ACHN (cell line): ENCODE results near the gene BOK.
"Not testable (repeated sequence)": the region's sequence is repeated elsewhere in the genome, so short reads cannot be mapped to it uniquely, and the experiment has no call there.

Experiments
- DNase-seq: peaks from one replicate; pipeline ENCODE4 v3.0.0-alpha.2; 2015
- in situ Hi-C: cut with HindIII; loops from 2 replicates; pipeline ENCODE4 v1.10.0; 2017; ENCODE audit warnings: low sequenced_read_pairs, low pct_ligation_motif_present, low pct_unique_long_range_greater_than_20kb

The BOK gene

GRCh38 chr2:241589863-241590262 is 31.3 kb downstream of the BOK start:
- DNase-seq, in situ Hi-C loops: not testable (repeated sequence)

DNA sequence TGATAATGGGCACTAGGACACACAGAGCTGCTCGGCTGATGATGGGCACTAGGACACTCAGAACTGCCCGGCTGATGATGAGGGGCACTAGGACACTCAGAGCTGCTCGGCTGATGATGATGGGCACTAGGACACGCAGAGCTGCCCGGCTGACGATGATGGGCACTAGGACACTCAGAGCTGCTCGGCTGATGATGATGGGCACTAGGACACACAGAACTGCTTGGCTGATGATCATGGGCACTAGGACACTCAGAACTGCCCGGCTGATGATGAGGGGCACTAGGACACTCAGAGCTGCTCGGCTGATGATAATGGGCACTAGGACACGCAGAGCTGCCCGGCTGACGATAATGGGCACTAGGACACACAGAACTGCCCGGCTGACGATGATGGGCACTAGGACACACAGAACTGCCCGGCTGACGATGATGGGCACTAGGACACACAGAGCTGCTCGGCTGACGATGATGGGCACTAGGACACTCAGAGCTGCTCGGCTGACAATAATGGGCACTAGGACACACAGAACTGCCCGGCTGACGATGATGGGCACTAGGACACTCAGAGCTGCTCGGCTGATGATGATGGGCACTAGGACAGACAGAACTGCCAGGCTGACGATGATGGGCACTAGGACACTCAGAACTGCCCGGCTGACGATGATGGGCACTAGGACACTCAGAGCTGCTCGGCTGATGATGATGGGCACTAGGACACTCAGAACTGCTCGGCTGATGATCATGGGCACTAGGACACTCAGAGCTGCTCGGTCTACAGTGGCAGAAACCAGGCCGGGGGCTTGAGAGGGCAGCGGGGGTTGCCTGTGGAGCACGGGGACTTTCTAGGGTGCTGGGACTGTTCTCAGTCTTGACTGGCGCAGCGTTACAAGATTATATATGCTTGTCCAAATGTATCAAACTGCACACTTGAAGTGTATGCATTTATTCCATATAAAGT is 32.2 kb downstream of the BOK start:
- DNase-seq, in situ Hi-C loops: not testable (repeated sequence)

- in situ Hi-C loops = no loop called here
- DNase-seq = no peak
These were observed 33.7 kb downstream of the BOK start for GRCh38 chr2:241592126-241592845.

DNA sequence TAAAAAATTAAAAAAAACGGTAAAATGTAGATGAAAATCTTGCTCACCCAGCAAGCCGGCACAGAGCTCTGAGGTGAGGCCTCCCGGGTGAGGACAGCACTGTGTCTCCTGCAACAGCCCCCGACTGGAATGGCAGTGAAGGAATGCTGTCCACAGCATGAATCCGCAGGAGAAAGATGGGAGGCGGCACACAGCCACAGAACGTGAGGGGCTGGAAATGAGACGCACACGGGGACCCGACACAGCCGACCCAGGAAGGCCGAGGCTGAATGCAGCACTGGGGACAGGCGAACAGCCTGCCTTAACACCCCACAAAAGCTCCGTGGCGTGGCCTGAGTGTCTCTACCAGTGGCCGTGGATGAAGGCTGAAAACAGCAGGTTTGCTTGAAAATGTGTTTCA is 34.7 kb downstream of the BOK start:
- no peak for DNase-seq
- in situ Hi-C loops = no loop called here

DNA sequence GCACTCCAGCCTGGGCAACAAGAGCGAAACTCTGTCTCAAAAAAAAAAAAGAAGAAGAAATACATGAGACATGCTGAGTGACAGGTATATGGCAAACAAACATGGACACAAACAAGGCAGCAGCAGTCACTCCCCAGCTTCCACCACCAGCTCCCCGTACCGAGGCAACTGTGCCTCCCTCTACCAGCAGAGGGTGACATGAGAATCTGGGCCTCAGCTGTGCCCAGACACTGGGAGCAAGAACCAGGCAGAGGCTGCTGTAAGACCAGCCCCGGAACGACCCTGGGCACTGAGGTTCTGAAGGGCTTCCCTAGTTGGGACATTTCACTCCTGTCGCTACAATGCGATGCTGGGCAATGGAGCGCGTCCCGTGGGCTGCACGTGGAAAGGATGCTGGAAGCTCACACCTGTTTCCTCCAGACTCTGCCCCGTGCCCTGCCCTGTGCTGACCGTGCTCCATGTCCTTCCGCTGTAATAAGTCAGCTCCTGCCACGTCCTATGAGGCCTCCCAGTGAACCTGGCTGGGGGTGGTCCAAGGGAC is 37.1 kb downstream of the BOK start:
- DNase-seq = no peak

DNA sequence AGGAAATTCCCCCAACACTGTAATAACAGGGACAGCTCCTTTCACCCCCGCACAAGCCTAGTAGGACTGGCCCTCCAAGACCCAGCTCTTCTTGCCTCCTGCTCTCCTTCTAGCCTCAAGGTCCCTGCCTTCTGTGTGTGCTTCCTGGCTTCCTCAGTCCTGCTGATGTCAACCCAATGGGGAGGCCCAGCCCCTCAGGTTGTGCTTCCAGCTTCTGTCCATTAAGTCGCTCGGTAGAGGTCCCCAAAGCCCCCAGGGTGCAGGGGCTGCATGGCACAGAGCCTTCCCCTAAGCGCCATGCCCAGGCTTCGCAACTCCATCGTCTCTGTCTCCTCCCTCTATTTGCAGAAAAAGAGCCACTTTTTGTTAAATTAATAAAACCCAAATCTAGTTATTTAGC is 39.0 kb downstream of the BOK start:
- no peak for DNase-seq
- in situ Hi-C loops = no loop called here

More for the DNA sequence above, 37.1 kb downstream of the BOK start:
- in situ Hi-C loops = no loop called here

- in situ Hi-C loops = no loop called here
- no peak for DNase-seq
These were observed 39.5 kb downstream of the BOK start for GRCh38 chr2:241598061-241598460.

DNA sequence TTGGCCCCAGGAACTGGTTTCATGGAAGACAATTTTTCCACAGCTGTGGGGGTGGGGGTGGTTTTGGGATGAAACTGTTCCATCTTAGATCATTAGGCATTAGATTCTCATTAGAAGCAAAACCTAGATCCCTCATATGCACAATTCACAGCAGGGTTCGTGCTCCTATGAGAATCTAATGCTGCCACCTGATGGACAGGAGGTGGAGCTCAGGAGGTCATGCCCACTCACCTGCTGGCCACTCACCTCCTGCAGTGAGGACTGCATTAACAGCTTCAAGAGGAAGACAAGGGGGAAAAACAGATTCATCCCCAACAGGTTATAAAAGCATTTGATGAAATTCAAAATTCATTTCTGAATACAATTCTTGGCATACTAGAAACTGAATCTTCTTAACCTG is 39.9 kb downstream of the BOK start:
- peak; percentile 24 for DNase-seq
- in situ Hi-C loops = no loop called here

DNA sequence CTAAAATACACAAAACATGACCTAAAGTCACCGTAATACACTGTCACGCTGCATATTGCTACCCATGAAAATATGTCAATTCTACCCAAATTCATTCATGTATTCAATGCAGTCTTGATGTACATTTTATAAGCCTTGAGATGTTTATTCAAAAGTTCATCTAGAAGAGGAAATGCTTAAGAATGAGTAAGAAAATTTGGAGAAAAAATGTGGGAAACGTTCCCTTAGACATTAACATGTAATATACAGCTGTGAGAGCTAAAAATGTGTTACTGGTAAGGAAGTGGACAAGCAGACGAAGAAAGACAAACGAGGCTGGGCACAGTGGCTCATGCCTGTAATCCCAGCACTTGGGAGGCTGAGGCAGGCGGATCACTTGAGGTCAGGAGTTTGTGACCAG is 41.1 kb downstream of the BOK start:
- DNase-seq = no peak
- in situ Hi-C loops = no loop called here

GRCh38 chr2:241601841-241602240 is 43.3 kb downstream of the BOK start:
- in situ Hi-C loops = no loop called here

GRCh38 chr2:241602720-241603119 is 44.2 kb downstream of the BOK start:
- in situ Hi-C loops = no loop called here
- DNase-seq = no peak

More at GRCh38 chr2:241601841-241602240, 43.3 kb downstream of the BOK start:
- DNase-seq = no peak

DNA sequence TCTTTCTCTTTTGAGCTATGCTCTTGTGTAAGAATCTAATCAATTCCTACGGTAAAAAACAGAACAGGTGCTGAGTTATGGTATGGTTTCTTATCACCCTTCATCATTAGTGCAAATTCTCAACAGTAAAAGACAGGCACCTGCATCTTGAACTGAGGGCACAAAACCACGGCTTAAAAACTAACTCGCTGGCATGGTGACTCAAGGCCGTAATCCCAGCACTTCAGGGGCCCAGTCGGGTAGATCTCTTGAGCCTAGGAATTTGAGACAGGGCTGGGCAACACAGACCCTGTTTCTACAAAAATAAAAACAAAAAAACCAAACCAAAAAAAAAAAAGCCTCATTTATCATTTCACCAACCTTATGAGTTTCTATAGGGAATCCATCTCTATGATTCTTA is 45.1 kb downstream of the BOK start:
- DNase-seq = peak; percentile 67
- in situ Hi-C loops = no loop called here

DNA sequence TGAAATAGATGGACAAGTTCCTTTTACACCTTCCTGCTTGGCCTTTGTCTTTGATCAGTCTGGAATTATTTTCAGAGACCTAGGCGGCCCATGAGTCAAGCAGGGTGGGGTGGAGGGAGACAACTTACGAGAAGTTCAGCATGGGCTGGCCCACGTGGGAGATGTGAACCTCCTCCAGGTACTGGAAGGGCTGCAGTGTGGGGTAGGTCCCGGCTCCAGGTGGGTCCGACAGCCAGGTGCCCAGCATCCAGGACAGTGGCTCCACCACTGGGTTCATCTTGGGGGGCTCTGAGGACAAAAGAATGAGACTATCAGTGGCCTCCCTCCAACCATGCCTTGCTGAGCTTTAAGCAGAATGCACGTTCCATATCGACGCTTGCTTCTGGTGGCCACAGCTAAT is 47.6 kb downstream of the BOK start:
- in situ Hi-C loops = no loop called here
- DNase-seq = no peak

DNA sequence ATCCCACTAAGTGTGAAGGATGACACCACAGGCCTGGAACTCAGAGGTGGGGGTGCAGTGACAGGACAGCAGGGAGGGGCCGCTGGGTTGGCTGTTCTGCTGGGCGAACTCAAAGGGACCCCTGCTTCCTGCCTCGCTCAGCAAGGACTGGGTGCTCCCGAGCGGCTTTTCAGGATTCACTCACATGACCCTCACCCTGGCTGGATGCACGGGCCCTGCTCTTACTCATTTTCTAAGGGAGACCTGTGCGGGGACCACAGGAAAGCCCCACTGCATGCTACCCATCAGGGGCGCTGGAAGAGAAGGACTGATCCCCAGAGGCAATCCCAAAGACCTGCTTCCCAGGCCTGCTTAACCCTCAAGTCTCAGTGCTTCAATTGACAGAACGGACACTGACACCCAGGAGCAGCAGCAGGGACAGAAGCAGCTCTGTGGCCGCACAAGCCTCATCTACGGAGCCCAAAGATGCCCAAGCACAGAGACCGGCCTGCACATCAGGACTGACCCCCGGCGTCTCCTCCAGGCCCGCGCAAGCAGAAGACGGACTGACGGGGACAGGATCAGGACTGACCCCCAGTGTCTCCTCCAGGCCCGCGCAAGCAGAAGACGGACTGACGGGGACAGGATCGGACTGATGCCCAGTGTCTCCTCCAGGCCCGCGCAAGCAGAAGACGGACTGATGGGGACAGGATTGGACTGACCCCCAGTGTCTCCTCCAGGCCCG is 48.8 kb downstream of the BOK start:
- in situ Hi-C loops = no loop called here
- no peak for DNase-seq

GRCh38 chr2:241608881-241609280 is 50.3 kb downstream of the BOK start:
- in situ Hi-C loops = no loop called here
- DNase-seq = no peak

- DNase-seq = peak; percentile 94
- in situ Hi-C loops = no loop called here
These were observed 51.6 kb downstream of the BOK start for GRCh38 chr2:241609859-241610793.

GRCh38 chr2:241611062-241611461 is 52.5 kb downstream of the BOK start:
- in situ Hi-C loops = no loop called here
- DNase-seq = no peak
